Amygdala (tissue), 56 donors: ENCODE data around the gene MAP3K21.
A peak's percentile ranks its signal among the peaks of the same experiment; 100 is the strongest.

Experiments used
- DNase-seq, 56 donors: peaks; one replicate each; lab custom pipeline; 2025; lab: John Stamatoyannopoulos, UW

The MAP3K21 gene

DNA sequence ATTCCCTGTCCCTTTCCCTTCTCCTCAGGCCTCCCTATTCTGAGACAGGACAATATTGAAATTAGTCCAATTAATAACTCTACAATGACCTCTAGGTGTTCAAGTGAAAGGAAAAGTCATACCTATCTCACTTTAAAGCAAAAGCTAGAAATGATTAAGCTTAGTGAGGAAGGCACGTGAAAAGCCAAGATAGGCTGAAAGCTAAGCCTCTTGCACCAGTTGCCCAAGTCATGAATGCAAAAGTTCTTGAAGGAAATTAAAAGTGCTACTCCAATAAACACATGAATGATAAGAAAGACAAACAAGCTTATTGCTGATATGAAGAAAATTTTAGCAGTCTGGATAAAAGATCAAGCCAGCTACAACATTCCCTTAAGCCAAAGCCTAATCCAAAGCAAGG is 3.8 kb upstream of the MAP3K21 start:
- DNase-seq = no peak

DNA sequence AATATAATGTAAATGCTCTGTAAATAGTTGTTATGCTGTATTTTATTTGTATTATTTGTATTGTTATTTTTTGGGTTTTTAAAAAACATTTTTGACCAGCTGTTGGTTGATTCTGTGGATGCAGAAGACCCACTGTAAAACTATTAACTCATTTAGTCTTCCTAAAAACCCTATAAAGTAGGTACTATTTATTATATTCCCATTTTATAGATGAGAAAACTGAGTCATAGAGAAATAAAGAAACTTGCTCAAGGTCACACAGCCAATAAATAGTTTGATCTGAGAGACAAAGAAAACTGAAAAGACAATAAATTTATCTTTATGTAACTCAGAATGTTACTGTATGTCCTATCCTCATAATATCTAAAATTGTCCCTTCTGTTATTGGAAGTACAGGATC is 1.2 kb upstream of the MAP3K21 start:
- DNase-seq = no peak

DNA sequence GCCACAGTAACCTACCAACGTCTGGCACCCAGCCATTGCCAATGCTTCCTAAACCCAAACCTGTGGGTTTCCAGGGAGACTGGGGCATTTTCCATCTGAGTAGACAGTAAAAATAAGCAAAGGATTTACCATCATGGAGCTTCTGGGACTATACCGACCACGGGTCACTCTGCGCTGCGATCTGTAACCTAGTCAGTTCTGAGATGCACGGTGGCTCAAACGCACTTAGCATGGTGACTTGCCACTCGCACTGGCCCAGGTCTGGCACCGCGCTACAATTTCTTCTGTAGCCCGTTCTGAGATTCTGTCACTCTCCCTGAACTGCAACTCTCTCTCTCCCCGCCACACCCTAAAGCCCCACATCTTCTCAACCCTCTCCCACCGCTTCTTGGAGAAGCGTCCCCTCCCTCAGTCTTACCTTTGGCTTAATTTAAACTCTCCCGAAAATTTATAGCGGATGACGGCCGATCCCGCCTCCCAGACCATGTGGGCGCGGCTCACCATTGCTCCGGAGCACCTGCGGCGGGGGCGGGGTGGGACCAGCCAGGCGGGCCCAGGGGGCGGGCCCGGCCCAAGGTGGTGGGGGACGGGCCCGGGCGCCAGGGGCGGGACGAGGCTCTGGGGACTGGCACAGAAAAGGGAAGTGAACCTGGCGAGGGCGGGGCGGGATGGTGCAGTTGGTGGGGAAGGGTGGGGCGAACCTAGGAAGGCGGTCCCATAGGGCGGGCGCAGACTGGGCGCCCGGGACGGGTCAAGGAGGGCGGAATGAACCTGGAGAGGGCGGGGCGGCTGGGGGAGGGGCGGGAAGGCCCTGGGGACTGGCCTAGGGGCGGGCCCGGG is 493 bp upstream of the MAP3K21 start:
- peak in 38 of 56 donors; percentile 6 to 66 (median 37) for DNase-seq

DNA sequence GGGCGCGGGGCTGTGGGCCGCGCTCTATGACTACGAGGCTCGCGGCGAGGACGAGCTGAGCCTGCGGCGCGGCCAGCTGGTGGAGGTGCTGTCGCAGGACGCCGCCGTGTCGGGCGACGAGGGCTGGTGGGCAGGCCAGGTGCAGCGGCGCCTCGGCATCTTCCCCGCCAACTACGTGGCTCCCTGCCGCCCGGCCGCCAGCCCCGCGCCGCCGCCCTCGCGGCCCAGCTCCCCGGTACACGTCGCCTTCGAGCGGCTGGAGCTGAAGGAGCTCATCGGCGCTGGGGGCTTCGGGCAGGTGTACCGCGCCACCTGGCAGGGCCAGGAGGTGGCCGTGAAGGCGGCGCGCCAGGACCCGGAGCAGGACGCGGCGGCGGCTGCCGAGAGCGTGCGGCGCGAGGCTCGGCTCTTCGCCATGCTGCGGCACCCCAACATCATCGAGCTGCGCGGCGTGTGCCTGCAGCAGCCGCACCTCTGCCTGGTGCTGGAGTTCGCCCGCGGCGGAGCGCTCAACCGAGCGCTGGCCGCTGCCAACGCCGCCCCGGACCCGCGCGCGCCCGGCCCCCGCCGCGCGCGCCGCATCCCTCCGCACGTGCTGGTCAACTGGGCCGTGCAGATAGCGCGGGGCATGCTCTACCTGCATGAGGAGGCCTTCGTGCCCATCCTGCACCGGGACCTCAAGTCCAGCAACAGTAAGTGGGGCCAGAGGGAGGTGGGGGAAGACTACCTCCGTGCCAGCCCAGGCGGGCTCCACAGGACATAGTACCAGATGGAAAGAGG is 808 bp downstream of the MAP3K21 start:
- DNase-seq = peak in 8 of 56 donors; percentile 3 to 36 (median 14)

DNA sequence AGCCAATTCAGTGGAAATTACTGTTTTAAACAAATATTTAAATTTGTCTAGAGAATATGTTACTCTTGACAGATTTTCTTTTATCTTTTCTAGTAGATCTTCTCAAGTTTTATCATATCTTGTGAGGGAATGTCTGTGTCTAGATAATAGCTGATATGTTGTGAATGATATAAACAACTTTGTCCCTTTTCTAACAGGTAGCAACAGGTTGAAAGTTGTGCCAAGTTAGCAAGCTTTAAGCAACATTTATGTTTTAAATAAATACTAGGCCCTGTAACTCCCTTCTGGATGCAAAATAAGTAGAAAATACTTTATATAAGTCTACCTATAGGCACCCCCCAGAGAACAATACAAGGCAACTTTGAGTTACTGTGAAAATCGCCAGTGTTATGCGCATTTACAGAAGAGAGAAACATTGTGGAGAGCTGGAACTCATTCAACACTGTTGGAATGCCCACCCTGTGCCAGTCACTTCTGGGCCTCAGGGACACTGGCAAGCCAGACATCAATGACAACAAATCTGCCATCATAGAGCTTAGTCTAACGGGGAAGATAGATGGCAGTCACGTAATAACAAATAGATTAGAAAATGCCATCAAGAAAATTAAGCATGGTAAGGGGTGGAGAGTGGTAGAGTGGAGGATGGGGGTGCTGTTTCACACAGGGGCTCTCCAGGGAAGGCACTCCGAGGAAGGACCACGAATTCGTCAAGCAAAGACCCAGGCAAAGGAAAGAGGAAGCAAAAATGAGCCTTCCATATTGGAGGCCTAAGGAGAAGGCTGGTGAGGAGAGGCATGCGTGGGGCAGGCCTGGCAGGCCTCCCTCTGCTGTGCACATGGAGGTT is 4.4 kb downstream of the MAP3K21 start:
- DNase-seq = no peak

DNA sequence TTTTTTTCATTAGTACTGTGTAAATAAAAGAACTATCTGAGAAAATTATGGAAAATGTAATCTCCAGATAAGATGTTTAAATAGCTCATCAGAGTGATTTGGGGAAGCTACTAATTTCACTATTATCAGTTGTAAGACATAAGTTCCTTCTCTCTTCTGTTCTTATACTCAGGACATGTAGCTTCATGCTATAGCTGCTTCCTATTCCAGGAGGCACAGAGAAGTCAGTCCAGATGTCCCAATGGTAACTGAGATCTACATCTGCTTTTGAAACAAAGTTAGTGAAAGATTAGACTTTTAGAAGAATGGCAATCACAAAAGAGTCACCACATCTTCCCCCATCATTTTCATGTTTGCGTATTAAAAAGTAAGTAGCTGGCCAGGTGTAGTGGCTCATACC is 5.6 kb downstream of the MAP3K21 start:
- no peak for DNase-seq

DNA sequence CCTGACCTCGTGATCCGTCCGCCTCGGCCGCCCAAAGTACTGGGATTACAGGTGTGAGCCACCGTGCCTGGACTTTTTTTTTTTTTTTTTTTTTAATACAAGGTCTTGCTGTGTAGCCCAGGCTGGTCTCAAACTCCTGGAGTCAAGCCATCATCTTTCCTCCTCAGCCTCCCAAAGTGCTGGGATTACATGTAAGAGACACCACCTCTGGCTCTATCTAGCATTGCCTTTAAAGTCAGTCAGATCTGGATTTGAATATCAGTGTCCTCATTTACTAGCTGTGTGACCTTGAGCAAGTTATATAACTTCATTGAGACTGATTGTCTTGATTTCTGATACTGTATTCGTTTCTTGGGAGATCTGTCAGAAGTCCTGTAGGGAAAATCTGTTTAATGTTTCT is 6.6 kb downstream of the MAP3K21 start:
- DNase-seq = no peak

DNA sequence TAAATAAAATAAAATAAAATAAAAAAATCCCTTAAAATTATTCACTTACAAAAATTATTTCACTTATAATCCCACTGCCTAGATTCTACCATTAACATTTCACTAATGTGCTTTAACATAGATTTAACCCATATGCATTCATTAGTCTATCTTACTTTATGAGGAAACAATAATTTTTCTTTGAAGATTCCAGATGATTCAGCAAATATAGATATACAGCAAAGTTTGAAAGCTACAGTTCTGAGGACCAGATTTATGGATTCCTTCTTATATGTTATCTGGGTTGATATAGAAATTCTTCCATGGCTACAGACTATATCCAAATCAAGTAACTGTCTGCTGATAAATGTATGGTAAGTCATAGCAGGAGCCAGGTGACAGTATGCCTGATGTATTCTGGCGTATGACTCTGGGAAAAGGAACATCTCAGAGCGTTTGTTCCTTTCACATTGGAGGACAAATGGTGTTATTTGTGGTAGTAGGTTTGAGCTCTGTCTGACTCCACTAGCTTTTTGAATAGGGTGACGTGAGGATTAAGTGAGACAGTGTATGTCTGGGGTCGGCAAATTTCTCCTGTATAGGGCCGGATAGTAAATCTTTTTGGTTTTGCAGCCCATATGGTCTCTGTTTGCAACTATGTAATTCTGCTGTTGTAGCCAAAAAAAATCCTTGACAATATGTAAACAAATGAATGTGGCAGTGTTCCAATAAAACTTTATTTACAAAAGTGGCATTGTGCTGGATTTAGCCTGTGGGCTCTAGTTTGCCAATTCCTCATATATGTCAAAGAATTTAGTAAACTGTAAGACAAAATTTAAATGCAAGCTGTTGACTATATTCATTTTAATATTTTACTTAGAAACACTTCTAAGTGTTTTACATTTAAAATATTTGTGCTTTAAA is 9.3 kb downstream of the MAP3K21 start:
- DNase-seq = no peak

DNA sequence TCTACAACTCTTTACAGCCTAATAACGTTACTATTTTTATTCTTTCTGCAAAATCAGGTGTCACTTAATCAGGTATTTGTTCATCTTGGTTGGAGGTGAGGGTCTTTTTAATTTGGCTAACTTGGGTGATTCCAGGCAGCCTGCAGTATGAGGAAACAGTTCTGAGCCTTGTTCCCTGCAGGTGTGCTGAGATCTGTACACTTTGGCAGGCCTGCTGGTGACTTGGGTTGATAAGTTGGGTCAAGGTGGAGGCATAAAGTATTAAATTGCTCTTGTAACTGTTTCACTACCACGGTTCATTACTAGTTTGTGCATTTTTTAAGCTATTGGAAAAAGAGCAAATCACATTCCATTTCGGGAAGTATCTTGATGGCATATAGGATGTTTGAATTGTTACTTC is 10.0 kb downstream of the MAP3K21 start:
- DNase-seq = no peak

DNA sequence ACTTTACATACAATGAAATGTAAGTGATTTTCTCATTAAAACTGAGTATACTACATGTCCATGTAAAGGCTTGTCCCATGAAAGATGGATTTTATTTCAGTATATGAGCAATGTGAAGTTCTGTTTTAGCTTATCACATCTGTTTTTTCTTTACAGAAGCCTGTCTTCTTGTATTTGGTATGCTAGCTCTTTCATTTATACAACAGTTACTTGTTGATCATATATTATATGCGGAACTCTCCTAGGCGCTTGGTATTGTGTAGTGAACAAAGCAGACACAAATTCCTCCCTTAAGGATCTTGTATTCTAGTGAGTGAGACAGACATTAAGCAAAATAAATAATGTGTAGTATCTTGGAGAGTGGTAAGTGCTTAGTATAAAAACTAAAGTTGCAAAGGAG is 10.6 kb downstream of the MAP3K21 start:
- DNase-seq = no peak

DNA sequence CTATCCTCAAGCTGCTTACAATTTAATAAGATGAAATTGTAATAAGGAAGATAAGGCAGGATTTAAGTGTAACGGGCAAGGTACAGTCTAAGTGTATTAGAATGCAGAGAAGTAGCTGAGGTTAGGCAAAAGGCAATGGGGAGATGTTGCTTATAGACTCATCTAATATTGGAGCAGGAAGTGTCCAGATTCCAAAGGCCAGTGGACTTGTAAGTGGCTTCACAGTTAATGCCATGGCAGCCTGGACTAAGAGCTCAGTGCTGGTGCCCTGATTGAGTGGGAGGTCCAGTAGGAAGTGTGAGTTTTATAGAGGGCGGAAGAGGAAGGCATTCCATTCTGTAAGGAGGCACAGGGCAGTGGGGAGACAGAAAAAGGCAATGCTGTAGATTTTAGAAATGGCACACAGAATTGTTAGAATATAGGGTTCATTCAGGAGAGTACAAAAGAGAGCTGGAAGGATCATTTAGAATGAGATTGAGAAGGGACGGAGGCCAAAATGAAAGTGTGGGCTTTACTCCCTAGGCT is 12.6 kb downstream of the MAP3K21 start:
- DNase-seq = no peak

DNA sequence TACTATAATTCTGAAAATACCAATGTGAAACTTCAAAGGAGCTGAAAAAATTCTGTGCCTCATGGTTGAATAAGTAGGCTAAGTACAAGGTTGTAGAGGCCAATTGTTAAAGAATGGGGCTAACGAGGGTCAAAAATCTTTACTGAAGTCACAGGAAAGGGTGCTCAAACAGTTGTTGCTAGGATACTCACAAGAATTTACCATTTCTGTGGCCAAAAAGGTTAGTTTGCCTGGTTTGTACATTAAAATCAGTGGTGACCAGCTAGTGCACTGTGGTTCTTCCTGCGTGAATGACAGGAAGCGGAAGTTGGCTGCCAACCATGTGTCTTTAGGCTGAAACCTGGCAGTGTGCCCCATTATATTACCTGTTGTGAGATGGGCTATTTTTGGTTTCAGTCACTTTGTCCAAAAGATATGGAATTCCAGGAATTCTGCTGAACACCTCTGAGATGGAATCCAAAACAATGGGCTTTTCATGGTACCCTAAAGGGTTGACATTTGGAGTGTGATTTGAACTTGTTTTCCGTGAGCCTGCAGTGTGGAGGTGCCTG is 13.5 kb downstream of the MAP3K21 start:
- DNase-seq = no peak

DNA sequence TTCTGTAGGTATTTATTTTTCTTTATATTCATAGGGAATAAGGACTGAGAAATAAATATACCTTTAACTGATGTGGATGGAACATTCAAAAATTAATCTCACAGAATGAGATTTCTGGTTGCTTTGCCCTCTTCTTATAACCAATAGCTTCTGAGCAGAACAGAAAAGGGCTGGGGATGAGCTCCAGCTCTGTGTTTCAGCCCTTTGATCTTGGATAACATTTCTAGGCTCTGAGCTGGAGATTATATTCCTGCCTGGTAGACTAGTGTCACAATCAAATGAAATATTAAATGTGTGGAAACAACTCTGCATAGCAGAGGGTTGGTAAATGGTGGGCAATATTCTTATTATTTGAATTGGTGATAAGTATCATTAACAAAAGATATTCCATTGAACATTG is 14.6 kb downstream of the MAP3K21 start:
- DNase-seq = no peak

DNA sequence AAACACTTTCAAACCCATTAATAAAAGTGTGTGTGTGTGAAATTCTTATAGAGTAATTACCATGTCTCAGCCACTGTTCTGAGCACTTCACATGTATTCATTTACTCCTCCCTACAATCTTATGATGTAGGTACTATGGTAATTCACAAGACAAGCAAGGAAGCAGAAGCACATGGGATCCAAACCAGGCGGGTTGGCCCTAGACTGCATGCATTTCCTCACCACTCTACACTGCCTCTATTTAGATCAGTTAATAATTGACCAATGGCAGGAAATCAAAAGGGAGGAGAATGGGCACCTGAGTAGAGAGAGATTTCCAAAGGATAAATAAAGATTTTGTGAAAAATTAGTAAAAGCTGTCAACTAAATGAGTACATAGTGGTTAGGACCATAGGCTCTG is 15.7 kb downstream of the MAP3K21 start:
- DNase-seq = no peak

DNA sequence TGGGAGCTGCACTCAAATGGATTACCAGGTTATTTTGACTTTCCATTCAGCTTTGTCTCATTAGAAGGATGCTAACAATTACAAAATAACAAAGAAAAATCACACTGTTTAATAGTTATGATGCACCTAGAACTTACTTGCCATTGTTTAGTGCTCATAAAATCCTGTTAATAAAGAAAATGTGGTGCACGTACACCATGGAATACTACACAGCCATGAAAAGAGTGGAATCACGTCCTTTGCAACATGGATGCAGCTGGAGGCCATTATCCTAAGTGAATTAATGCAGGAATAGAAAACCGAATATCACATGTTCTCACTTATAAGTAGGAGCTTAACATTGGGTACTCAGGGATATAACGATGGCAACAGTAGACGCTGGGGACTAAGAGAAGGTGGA is 19.8 kb downstream of the MAP3K21 start:
- no peak for DNase-seq

DNA sequence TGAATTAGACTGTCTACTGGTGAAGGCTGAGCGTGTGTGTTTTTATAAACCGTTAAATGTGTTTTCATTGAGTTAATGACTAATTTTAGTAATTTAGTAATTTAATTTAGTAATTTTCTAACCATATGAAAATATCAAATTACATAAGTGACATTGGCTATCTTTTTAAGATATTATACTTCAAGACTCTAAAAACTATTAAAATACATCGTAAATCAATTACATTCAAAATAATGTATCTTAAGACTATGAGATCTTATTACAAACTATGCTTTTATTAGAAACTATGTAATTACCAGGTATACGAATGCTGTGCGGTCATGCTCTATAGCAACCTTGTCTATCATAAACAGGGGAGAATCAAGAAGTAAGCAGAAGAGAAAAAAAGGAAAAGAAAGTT is 21.6 kb downstream of the MAP3K21 start:
- no peak for DNase-seq

DNA sequence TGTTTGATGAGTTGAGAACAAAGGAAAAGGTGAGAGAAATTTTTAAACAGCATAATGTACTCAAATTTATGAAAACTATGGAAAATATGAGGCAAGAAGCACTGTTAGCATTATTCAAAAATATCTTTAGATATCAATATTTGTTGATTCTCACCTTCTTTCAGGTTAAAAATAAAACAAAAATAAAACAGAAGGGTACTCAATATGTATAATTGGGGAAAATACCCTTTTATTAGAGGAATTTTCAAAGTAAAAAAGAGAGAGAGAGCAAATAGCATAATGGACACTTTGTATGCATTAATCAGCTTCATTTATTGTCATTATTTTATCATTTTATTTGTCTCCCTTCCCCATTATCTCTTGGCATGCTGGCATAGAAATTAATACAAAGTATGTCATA is 27.5 kb downstream of the MAP3K21 start:
- DNase-seq = no peak

DNA sequence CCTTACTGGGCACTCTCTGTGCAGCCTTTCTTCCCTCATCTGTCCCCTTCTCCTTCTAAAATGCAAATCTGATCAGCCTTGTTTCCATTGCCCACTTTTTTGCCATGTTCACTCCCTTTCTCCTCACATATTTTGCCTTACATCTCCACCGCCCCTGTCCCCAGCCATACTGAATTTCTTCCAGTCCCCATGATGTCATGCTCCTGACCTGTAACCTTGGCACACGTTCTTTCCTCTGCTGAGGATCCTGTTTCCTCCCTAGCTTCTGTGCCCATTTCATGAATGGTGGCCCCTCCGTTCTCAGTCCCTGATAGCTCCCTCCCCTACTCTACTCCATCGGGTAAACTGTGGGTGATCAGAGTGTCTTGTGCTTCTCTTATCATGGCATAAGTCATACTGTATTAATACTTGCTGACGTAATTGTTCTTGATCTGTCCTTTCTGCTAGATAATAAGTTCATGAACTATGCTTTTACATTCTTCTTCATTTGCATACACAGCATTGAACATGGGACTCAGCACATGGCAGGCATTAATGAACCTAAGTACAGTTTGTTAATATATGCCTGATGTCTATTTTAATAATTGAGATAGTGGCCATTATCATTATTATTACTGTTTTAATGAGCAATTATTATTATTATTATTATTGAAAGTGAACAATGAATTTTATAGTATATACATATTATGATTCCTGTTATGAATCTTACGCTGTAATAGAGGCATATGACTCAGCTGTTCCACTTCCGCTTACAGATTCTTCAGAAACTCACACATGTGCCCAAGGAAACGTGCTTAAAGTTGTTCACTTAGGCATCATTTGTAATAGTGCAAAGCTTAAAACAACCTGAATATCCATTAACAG is 28.5 kb downstream of the MAP3K21 start:
- DNase-seq = no peak

DNA sequence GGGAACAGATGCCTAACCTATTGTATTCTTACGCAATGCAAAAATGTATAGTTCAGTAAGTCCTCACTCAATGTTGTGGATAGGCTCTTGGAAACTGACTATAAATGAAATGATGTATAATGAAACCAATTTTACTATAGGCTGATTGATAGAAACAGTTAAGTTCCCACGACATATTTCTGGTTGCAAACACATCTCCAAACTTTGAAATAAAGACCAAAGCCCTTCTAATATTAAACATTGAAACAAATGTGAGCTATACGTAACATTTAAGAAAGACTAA is 29.1 kb downstream of the MAP3K21 start:
- no peak for DNase-seq
